Adrenal gland (tissue), 12 donors: Measurements from ENCODE around the gene MALT1. TPM values are rescaled to one million over a fixed set of nuclear protein-coding genes. Genes with fewer than 3 reads are reported as not detected.

Experiments
- DNase-seq, 7 donors: peaks; one replicate each; pipeline ENCODE4 v3.0.0-alpha.2; 2019 to 2020
- H3K27ac ChIP-seq, 5 donors: fragments of 200-600 bp; sonication (generic) in 4 of 5; 1 replicate in 3 of 5; 2 replicates in 2 of 5; pipeline versions ENCODE4 v1.5.1 to v1.8.0; 2016 to 2020; ENCODE audit warnings: mild to moderate bottlenecking in 1 of 5
- H3K27me3 ChIP-seq: fragments of 200-600 bp; 2 replicates; pipeline ENCODE4 v1.8.0; 2021
- H3K36me3 ChIP-seq, 2 donors: fragments of 200-600 bp; replicated peaks in 1 of 2; 1 replicate in 1 of 2; 2 replicates in 1 of 2; pipeline versions ENCODE4 v1.5.1 to v1.8.0; 2018 to 2022
- H3K4me1 ChIP-seq, 2 donors: fragments of 200-600 bp; replicated peaks in 1 of 2; 1 replicate in 1 of 2; 2 replicates in 1 of 2; pipeline versions ENCODE4 v1.5.1 to v1.8.0; 2018 to 2021
- H3K4me3 ChIP-seq, 4 donors: fragments of 200-600 bp; sonication (generic) in 3 of 4; one replicate each; pipeline ENCODE4 v1.5.1; 2016 to 2018
- H3K9me3 ChIP-seq, 3 donors: fragments of 200-600 bp; sonication (generic) in 1 of 3; replicated peaks in 1 of 3; 1 replicate in 2 of 3; 2 replicates in 1 of 3; pipeline versions ENCODE4 v1.5.1 to v1.8.0; 2016 to 2021
- POLR2A ChIP-seq, 2 donors: fragments of 450-650 bp; IDR thresholded peaks; one replicate each; pipeline ENCODE4 v1.6.1; 2017; ENCODE audit warnings: antibody characterized with exemption in 2 of 2, mild to moderate bottlenecking in 2 of 2, moderate library complexity in 1 of 2
- WGBS, 4 donors: extraction: QIAGEN DNeasy Blood & Tissue Kit in 2 of 4; methylation state at CpG; one replicate each; pipeline versions ENCODE4 v1.1.5 to v1.1.7; 2013 to 2017; 5-methylcytosine and 5-hydroxymethylcytosine counted together
- intact Hi-C, 2 donors: fragments of 100-400 bp; cut with DNase I; formaldehyde crosslinking; loops; one replicate each; pipeline versions ENCODE4 v1.14.1 to v1.15.0; 2022 to 2023
- polyA plus RNA-seq, 3 donors: library from polyadenylated mRNA; stranded (reverse); fragments of 200-250 nt in 2 of 3; fragments of 350-450 nt in 1 of 3; fragmentation: Illumina TruSeq in 1 of 3; extraction: RNeasy Lipid Tissue Mini Kit (QIAGEN cat#74804) in 1 of 3; gene quantifications; one replicate each; pipeline ENCODE4 v1.2.3, GENCODE V29; 2013 to 2014
- total RNA-seq, 9 donors: library from RNA; depleted of rRNA in 4 of 9; stranded (reverse); fragments of >200 nt in 4 of 9; fragments of 120-200 nt in 1 of 9; fragmentation: NEBNext Ultra II Directional in 1 of 9; extraction: Animal tissue kit (Norgen Biotek cat#: 25700) in 1 of 9; gene quantifications; one replicate each; pipeline versions ENCODE4 v1.1.0 to v1.2.4, GENCODE V29; 2013 to 2023
- TF ChIP-seq, protein P1 (sequence below), 6 experiments: fragments of 450-650 bp in 4 of 6; fragments of 200-600 bp in 2 of 6; sonication (generic) in 1 of 6; IDR thresholded peaks; 1 replicate in 5 of 6; 2 replicates in 1 of 6; pipeline versions ENCODE4 v1.5.1 to v1.8.0; 2016 to 2021; ENCODE audit warnings: antibody characterized with exemption in 6 of 6, mild to moderate bottlenecking in 2 of 6, moderate library complexity in 1 of 6
- donor health status: healthy with polysubstance abuse.
- donor health status: Bipolar disorder and iron deficiency.
- donor health status: DM: yes; HTN: yes; CAD: no.
- donor health status: DM: no; HTN: no; CAD: no.
- donor health status: DM: no; HTN: no; CAD: no.
- donor health status: DM: yes; HTN: yes; CAD: no.

Gene MALT1
- total and polyA plus RNA-seq, 12 donors = 4.2 to 19.2 (median 9.4) TPM

DNA sequence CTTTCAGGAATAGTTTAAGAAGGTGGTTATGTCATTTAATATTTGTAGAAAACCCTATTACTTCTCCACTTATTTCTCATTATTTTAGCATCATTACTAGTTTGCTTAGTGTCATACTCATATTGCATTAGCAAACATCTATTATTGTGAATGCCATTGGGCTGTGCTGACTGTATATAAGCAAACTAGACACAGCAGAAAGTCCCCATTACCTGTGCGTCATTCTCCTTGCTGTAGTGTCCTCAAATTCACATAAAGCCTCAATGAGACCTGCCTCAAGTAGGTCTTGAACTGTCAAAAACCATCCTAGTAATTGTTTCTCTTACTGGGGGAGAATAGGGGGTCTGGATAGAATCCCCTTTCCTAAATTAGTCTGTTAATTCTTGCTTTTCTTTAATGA, 43.6 kb downstream of the MALT1 start:
- TF ChIP-seq POLR2A (IDR thresholded peaks at IDR 0.05) = no peak
- TF ChIP-seq, protein P1, sequence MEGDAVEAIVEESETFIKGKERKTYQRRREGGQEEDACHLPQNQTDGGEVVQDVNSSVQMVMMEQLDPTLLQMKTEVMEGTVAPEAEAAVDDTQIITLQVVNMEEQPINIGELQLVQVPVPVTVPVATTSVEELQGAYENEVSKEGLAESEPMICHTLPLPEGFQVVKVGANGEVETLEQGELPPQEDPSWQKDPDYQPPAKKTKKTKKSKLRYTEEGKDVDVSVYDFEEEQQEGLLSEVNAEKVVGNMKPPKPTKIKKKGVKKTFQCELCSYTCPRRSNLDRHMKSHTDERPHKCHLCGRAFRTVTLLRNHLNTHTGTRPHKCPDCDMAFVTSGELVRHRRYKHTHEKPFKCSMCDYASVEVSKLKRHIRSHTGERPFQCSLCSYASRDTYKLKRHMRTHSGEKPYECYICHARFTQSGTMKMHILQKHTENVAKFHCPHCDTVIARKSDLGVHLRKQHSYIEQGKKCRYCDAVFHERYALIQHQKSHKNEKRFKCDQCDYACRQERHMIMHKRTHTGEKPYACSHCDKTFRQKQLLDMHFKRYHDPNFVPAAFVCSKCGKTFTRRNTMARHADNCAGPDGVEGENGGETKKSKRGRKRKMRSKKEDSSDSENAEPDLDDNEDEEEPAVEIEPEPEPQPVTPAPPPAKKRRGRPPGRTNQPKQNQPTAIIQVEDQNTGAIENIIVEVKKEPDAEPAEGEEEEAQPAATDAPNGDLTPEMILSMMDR (IDR thresholded peaks at IDR 0.05) = no peak
- no peak overlapping the region for H3K4me3 ChIP-seq
- no peaks in the 10 kb centered on the region for H3K36me3 ChIP-seq
- no peak overlapping the region for H3K27ac ChIP-seq
- intact Hi-C loops = no loop called here
- no peak for DNase-seq
- no peaks in the 10 kb centered on the region for H3K4me1 ChIP-seq
- no peaks in the 10 kb centered on the region for H3K27me3 ChIP-seq
- H3K9me3 ChIP-seq = no peaks in the 10 kb centered on the region
- WGBS, 4 donors = 98 to 100% (median 100%) methylated on average over 1 of the region's 1 CpG

DNA sequence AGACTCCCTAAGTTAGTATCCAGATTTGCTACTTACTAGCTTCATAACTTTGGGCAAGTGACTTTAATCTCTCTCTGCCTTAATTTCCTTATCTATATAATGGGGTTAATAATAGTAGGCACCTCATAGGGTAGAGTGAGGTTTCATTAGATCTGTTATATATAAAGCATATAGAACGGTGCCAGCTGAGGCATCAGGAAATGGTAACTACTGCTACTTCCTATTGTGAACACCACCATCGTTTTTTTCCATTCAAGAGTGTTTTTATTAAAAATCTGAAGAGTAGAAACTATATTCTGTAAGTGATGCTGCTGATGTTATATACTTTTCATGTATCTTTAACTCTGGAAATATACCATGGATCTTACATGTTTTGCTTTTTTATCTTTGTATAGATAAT, 44.3 kb downstream of the MALT1 start:
- Histone ChIP-seq H3K36me3 (no peaks in the 10 kb centered on the region), H3K27ac (no peak overlapping the region), H3K4me3 (no peak overlapping the region), H3K4me1 (no peaks in the 10 kb centered on the region), H3K9me3 (no peaks in the 10 kb centered on the region), H3K27me3 (no peaks in the 10 kb centered on the region)
- no peak for DNase-seq
- TF ChIP-seq POLR2A (IDR thresholded peaks at IDR 0.05) = no peak
- TF ChIP-seq, protein P1 (IDR thresholded peaks at IDR 0.05) = no peak
- WGBS, 4 donors = 64 to 71% (median 66%) methylated on average over 2 of the region's 2 CpGs
- intact Hi-C loops = no loop called here

- no peaks in the 10 kb centered on the region for H3K4me1 ChIP-seq
- 66 to 75% (median 71%) methylated on average over 4 of the region's 4 CpGs for WGBS, 4 donors
- H3K36me3 ChIP-seq = no peaks in the 10 kb centered on the region
- no peaks in the 10 kb centered on the region for H3K9me3 ChIP-seq
- no peak overlapping the region for H3K27ac ChIP-seq
- no peak for DNase-seq
- intact Hi-C loops = no loop called here
- no peaks in the 10 kb centered on the region for H3K27me3 ChIP-seq
- no peak overlapping the region for H3K4me3 ChIP-seq
- TF ChIP-seq, protein P1 (IDR thresholded peaks at IDR 0.05) = no peak
- TF ChIP-seq POLR2A (IDR thresholded peaks at IDR 0.05) = no peak
Measured at GRCh38 chr18:58716060-58716756, 44.9 kb downstream of the MALT1 start.

GRCh38 chr18:58721566-58722239, 50.4 kb downstream of the MALT1 start:
- TF ChIP-seq, protein P1 (IDR thresholded peaks at IDR 0.05) = no peak
- no peak for TF ChIP-seq POLR2A (IDR thresholded peaks at IDR 0.05)

More at GRCh38 chr18:58721566-58722239, 50.4 kb downstream of the MALT1 start:
- Histone ChIP-seq H3K9me3 (no peaks in the 10 kb centered on the region), H3K4me3 (no peak overlapping the region), H3K36me3 (no peaks in the 10 kb centered on the region), H3K27me3 (no peaks in the 10 kb centered on the region), H3K4me1 (no peaks in the 10 kb centered on the region), H3K27ac (no peak overlapping the region)
- intact Hi-C loops = no loop called here
- DNase-seq = no peak
- 94 to 96% (median 95%) methylated on average over 8 to 9 of the region's 9 CpGs for WGBS, 4 donors
